Spinal cord (tissue), 10 donors: Measurements from ENCODE around the gene RTN4RL2. TPM values are rescaled to one million over a fixed set of nuclear protein-coding genes. Genes with fewer than 3 reads are reported as not detected.

Experiments
- DNase-seq, 6 donors: peaks; one replicate each; pipeline versions ENCODE4 v3.0.0 to v3.0.0-alpha.2; 2013 to 2015; ENCODE audit warnings: low spot score in 6 of 6, low read depth in 4 of 6
- H3K27ac ChIP-seq: one replicate; pipeline ENCODE4 v1.5.1; 2013; ENCODE audit warnings: low read depth, low read length, control low read depth
- H3K27me3 ChIP-seq: one replicate; pipeline ENCODE4 v1.6.1; 2013; ENCODE audit warnings: low read length; ENCODE audit not compliant: control insufficient read depth, insufficient read depth
- H3K36me3 ChIP-seq: one replicate; pipeline ENCODE4 v1.6.1; 2013; ENCODE audit warnings: low read length; ENCODE audit not compliant: control insufficient read depth, insufficient read depth
- H3K4me1 ChIP-seq: one replicate; pipeline ENCODE4 v1.6.1; 2013; ENCODE audit warnings: low read length; ENCODE audit not compliant: control insufficient read depth, insufficient read depth
- H3K4me3 ChIP-seq: one replicate; pipeline ENCODE4 v1.5.1; 2013; ENCODE audit warnings: low read depth, low read length, control low read depth
- H3K9me3 ChIP-seq: one replicate; pipeline ENCODE4 v1.6.1; 2013; ENCODE audit warnings: low read length; ENCODE audit not compliant: control insufficient read depth, insufficient read depth
- WGBS: methylation state at CpG from one replicate; pipeline ENCODE4 v1.1.5; 2013; ENCODE audit warnings: missing lambda C conversion rate; ENCODE audit not compliant: insufficient coverage; 5-methylcytosine and 5-hydroxymethylcytosine counted together
- polyA plus RNA-seq, 2 donors: library from polyadenylated mRNA; unstranded; fragments of 120-200 nt; gene quantifications; one replicate each; pipeline ENCODE4 v1.2.1, GENCODE V29; 2013; ENCODE audit not compliant: insufficient read length in 2 of 2
- total RNA-seq, 2 donors: library from RNA; depleted of rRNA in 1 of 2; stranded (reverse); fragments of 120-200 nt in 1 of 2; fragments of >200 nt in 1 of 2; gene quantifications; one replicate each; pipeline versions ENCODE4 v1.2.3 to v1.2.4, GENCODE V29; 2013 to 2014
- donor health status: healthy.

The RTN4RL2 gene
- total and polyA plus RNA-seq, 4 donors = 0.59 to 10.9 (median 2.9) TPM

GRCh38 chr11:57430952-57431351 lies 29.4 kb upstream of the RTN4RL2 start:
- 70% methylated on average over 1 of the region's 1 CpG for WGBS

GRCh38 chr11:57432149-57432561 lies 28.2 kb upstream of the RTN4RL2 start:
- no peaks in the 10 kb centered on the region for H3K27me3 ChIP-seq
- no peak overlapping the region for H3K4me3 ChIP-seq
- peaks cover 18% of the 10 kb centered on the region for H3K4me1 ChIP-seq
- no peaks in the 10 kb centered on the region for H3K9me3 ChIP-seq
- H3K27ac ChIP-seq = no peak overlapping the region
- no peaks in the 10 kb centered on the region for H3K36me3 ChIP-seq
- 39% methylated on average over 4 of the region's 5 CpGs for WGBS
- peak in 2 of 6 donors; percentile 23 to 44 for DNase-seq

More at GRCh38 chr11:57430952-57431351, 29.4 kb upstream of the RTN4RL2 start:
- Histone ChIP-seq H3K27me3 (no peaks in the 10 kb centered on the region), H3K9me3 (no peaks in the 10 kb centered on the region), H3K4me3 (no peak overlapping the region), H3K27ac (no peak overlapping the region), H3K36me3 (no peaks in the 10 kb centered on the region), H3K4me1 (peaks cover 30% of the 10 kb centered on the region)
- DNase-seq = no peak

- Histone ChIP-seq H3K9me3 (no peaks in the 10 kb centered on the region), H3K27ac (no peak overlapping the region), H3K36me3 (no peaks in the 10 kb centered on the region), H3K4me3 (no peak overlapping the region), H3K4me1 (peaks cover 12% of the 10 kb centered on the region), H3K27me3 (no peaks in the 10 kb centered on the region)
- no peak for DNase-seq
- WGBS = 83% methylated on average over 7 of the region's 7 CpGs
Observed at GRCh38 chr11:57432714-57433163, 27.6 kb upstream of the RTN4RL2 start.

- Histone ChIP-seq H3K4me1 (peaks cover 11% of the 10 kb centered on the region), H3K9me3 (no peaks in the 10 kb centered on the region), H3K36me3 (no peaks in the 10 kb centered on the region), H3K4me3 (no peak overlapping the region), H3K27ac (no peak overlapping the region), H3K27me3 (no peaks in the 10 kb centered on the region)
- DNase-seq = no peak
- WGBS = 83% methylated on average over 13 of the region's 15 CpGs
Observed at GRCh38 chr11:57434640-57435546, 25.4 kb upstream of the RTN4RL2 start.

- no peak overlapping the region for H3K27ac ChIP-seq
- H3K36me3 ChIP-seq = no peaks in the 10 kb centered on the region
- DNase-seq = no peak
- WGBS = 86% methylated on average over 3 of the region's 7 CpGs
- no peaks in the 10 kb centered on the region for H3K9me3 ChIP-seq
- H3K4me3 ChIP-seq = no peak overlapping the region
- no peaks in the 10 kb centered on the region for H3K27me3 ChIP-seq
- peaks cover 11% of the 10 kb centered on the region for H3K4me1 ChIP-seq
Observed at GRCh38 chr11:57436031-57436430, 24.3 kb upstream of the RTN4RL2 start.

- H3K4me1 ChIP-seq = no peaks in the 10 kb centered on the region
- H3K4me3 ChIP-seq = no peak overlapping the region
- H3K27ac ChIP-seq = no peak overlapping the region
- DNase-seq = no peak
- 88% methylated on average over 12 of the region's 12 CpGs for WGBS
- H3K9me3 ChIP-seq = no peaks in the 10 kb centered on the region
- no peaks in the 10 kb centered on the region for H3K27me3 ChIP-seq
- H3K36me3 ChIP-seq = no peaks in the 10 kb centered on the region
Observed at GRCh38 chr11:57438345-57439285, 21.7 kb upstream of the RTN4RL2 start.

- whole genome bisulfite sequencing = 70% methylated on average over 6 of the region's 6 CpGs
- no peaks in the 10 kb centered on the region for H3K27me3 ChIP-seq
- DNase-seq = no peak
- H3K36me3 ChIP-seq = no peaks in the 10 kb centered on the region
- no peaks in the 10 kb centered on the region for H3K9me3 ChIP-seq
- no peak overlapping the region for H3K27ac ChIP-seq
- H3K4me3 ChIP-seq = no peak overlapping the region
- no peaks in the 10 kb centered on the region for H3K4me1 ChIP-seq
Observed at GRCh38 chr11:57439786-57440185, 20.5 kb upstream of the RTN4RL2 start.

- H3K4me1 ChIP-seq = no peaks in the 10 kb centered on the region
- no peak for DNase-seq
- no peak overlapping the region for H3K4me3 ChIP-seq
- no peaks in the 10 kb centered on the region for H3K27me3 ChIP-seq
- no peaks in the 10 kb centered on the region for H3K36me3 ChIP-seq
- 97% methylated on average over 3 of the region's 4 CpGs for WGBS
- H3K9me3 ChIP-seq = no peaks in the 10 kb centered on the region
- no peak overlapping the region for H3K27ac ChIP-seq
Observed at GRCh38 chr11:57440744-57441414, 19.4 kb upstream of the RTN4RL2 start.
